Peyer's patch (tissue), 4 donors: ENCODE data around the gene PITHD1. TPM values are rescaled to one million over a fixed set of nuclear protein-coding genes. Genes with fewer than 3 reads are reported as not detected.
A peak's percentile ranks its signal among the peaks of the same experiment; 100 is the strongest.

ENCODE experiments used
- DNase-seq, 3 donors: peaks; one replicate each; pipeline ENCODE4 v3.0.0-alpha.2; 2017 to 2019
- H3K27ac ChIP-seq, 4 donors: fragments of 200-600 bp; sonication (generic); one replicate each; pipeline ENCODE4 v1.5.1; 2016 to 2019
- H3K27me3 ChIP-seq, 2 donors: fragments of 200-600 bp; sonication (generic); one replicate each; pipeline ENCODE4 v1.5.1; 2019
- H3K36me3 ChIP-seq, 3 donors: fragments of 200-600 bp; sonication (generic); one replicate each; pipeline ENCODE4 v1.5.1; 2016 to 2019
- H3K4me1 ChIP-seq, 4 donors: fragments of 200-600 bp; sonication (generic); one replicate each; pipeline ENCODE4 v1.5.1; 2016 to 2019
- H3K4me3 ChIP-seq, 4 donors: fragments of 200-600 bp; sonication (generic); 1 replicate in 3 of 4; 2 replicates in 1 of 4; pipeline ENCODE4 v1.5.1; 2016 to 2019; ENCODE audit warnings: mild to moderate bottlenecking in 1 of 4
- H3K9me3 ChIP-seq, 4 donors: fragments of 200-600 bp; sonication (generic); one replicate each; pipeline ENCODE4 v1.5.1; 2016 to 2019; ENCODE audit warnings: mild to moderate bottlenecking in 1 of 4
- POLR2A ChIP-seq, 2 donors: fragments of 450-650 bp; IDR thresholded peaks; one replicate each; pipeline ENCODE4 v1.5.1; 2017; ENCODE audit warnings: antibody characterized with exemption in 2 of 2, mild to moderate bottlenecking in 2 of 2, moderate library complexity in 2 of 2
- total RNA-seq, 4 donors: library from RNA; depleted of rRNA; stranded (reverse); fragments of >200 nt; gene quantifications; one replicate each; pipeline ENCODE4 v1.1.0, GENCODE V29; 2016
- TF ChIP-seq, protein P1 (sequence below), 6 experiments: fragments of 450-650 bp in 4 of 6; fragments of 200-600 bp in 2 of 6; sonication (generic) in 1 of 6; IDR thresholded peaks; one replicate each; pipeline ENCODE4 v1.5.1; 2017 to 2019; ENCODE audit warnings: antibody characterized with exemption in 6 of 6, mild to moderate bottlenecking in 3 of 6, moderate library complexity in 1 of 6

The PITHD1 gene
- total RNA-seq, 4 donors from 2014 or later, result 19.4 to 47.0 (median 30.1) TPM

GRCh38 chr1:23809751-23810171, 31.5 kb downstream of the PITHD1 start:
- H3K4me3 ChIP-seq, result no peak overlapping the region
- H3K27me3 ChIP-seq, result no peaks in the 10 kb centered on the region
- H3K9me3 ChIP-seq, result no peaks in the 10 kb centered on the region
- H3K27ac ChIP-seq, result peak overlapping the region; percentile 27 to 51 (median 46)
- TF ChIP-seq POLR2A (IDR thresholded peaks at IDR 0.05), result peak in 1 of 2 donors; percentile 21
- TF ChIP-seq, protein P1, sequence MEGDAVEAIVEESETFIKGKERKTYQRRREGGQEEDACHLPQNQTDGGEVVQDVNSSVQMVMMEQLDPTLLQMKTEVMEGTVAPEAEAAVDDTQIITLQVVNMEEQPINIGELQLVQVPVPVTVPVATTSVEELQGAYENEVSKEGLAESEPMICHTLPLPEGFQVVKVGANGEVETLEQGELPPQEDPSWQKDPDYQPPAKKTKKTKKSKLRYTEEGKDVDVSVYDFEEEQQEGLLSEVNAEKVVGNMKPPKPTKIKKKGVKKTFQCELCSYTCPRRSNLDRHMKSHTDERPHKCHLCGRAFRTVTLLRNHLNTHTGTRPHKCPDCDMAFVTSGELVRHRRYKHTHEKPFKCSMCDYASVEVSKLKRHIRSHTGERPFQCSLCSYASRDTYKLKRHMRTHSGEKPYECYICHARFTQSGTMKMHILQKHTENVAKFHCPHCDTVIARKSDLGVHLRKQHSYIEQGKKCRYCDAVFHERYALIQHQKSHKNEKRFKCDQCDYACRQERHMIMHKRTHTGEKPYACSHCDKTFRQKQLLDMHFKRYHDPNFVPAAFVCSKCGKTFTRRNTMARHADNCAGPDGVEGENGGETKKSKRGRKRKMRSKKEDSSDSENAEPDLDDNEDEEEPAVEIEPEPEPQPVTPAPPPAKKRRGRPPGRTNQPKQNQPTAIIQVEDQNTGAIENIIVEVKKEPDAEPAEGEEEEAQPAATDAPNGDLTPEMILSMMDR (IDR thresholded peaks at IDR 0.05), result peak; percentile 65 to 92 (median 86)
- peaks cover 0 to 21% (median 5%) of the 10 kb centered on the region in 4 donors for H3K4me1 ChIP-seq
- peaks cover 0 to 16% (median 0%) of the 10 kb centered on the region in 3 donors for H3K36me3 ChIP-seq
- DNase-seq, result peak; percentile 84 to 92 (median 88)

GRCh38 chr1:23810818-23811540, 32.8 kb downstream of the PITHD1 start:
- Histone ChIP-seq H3K36me3 (peaks cover 0 to 28% (median 0%) of the 10 kb centered on the region in 3 donors), H3K9me3 (no peaks in the 10 kb centered on the region), H3K4me3 (no peak overlapping the region), H3K4me1 (peaks cover 0 to 21% (median 5%) of the 10 kb centered on the region in 4 donors), H3K27me3 (no peaks in the 10 kb centered on the region), H3K27ac (peak overlapping the region in 3 of 4 donors; percentile 23 to 51 (median 31))
- no peak for TF ChIP-seq POLR2A (IDR thresholded peaks at IDR 0.05)
- TF ChIP-seq, protein P1 (IDR thresholded peaks at IDR 0.05), result peak; percentile 51 to 90 (median 80)
- peak; percentile 64 to 86 (median 73) for DNase-seq

DNA sequence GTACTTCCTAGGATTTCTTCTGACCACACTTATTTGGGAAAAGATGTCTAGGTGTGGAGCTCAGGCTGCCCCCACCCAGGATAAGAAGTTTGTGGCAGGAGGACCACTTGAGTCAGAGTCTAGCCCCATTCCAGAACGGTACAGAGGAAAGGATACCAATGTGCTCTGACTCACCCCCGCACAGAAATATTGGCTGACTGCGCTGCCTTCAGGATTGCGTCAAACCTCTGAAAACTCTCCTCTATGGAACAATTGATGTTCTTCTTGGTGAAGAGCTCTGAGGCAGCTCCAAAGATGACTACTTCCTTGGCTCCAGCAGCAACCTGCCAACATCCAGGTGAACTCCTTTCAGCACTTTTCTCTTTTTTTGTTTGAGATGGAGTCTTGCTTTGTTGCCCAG, 35.8 kb downstream of the PITHD1 start:
- Histone ChIP-seq H3K36me3 (peaks cover 0 to 57% (median 0%) of the 10 kb centered on the region in 3 donors), H3K9me3 (no peaks in the 10 kb centered on the region), H3K4me1 (peaks cover 0 to 21% (median 5%) of the 10 kb centered on the region in 4 donors), H3K4me3 (no peak overlapping the region), H3K27ac (no peak overlapping the region), H3K27me3 (no peaks in the 10 kb centered on the region)
- no peak for DNase-seq
- TF ChIP-seq, protein P1 (IDR thresholded peaks at IDR 0.05), result no peak
- no peak for TF ChIP-seq POLR2A (IDR thresholded peaks at IDR 0.05)

- H3K36me3 ChIP-seq, result peaks cover 0 to 66% (median 0%) of the 10 kb centered on the region in 3 donors
- no peak for DNase-seq
Measured at GRCh38 chr1:23816361-23816760, 38.1 kb downstream of the PITHD1 start.

DNA sequence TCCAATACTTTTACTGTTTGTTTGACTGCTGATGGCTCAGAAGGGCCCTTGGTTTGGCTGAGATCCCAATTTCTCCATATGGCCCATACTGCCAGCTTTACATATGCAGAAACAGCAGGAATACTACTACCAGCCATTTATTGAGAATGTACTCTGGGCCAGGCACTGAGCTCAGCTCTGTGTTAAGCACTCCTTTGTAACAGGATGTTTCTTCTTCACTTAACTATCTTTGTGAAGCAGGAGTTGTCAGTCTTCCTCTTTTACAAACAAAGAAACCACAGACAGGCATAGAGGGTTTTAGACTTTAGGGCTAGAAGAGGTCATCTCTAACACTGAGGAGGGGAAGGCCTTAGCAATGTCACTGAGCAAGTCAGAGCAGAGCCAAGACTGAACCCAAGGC, 38.7 kb downstream of the PITHD1 start:
- H3K4me1 ChIP-seq, result no peaks in the 10 kb centered on the region
- H3K4me3 ChIP-seq, result no peak overlapping the region
- no peaks in the 10 kb centered on the region for H3K9me3 ChIP-seq
- no peaks in the 10 kb centered on the region for H3K27me3 ChIP-seq
- TF ChIP-seq, protein P1 (IDR thresholded peaks at IDR 0.05), result no peak
- no peak for TF ChIP-seq POLR2A (IDR thresholded peaks at IDR 0.05)
- no peak for DNase-seq
- no peak overlapping the region for H3K27ac ChIP-seq
- H3K36me3 ChIP-seq, result peaks cover 0 to 66% (median 0%) of the 10 kb centered on the region in 3 donors

More at GRCh38 chr1:23816361-23816760, 38.1 kb downstream of the PITHD1 start:
- Histone ChIP-seq H3K27me3 (no peaks in the 10 kb centered on the region), H3K4me3 (no peak overlapping the region), H3K9me3 (no peaks in the 10 kb centered on the region), H3K4me1 (peaks cover 0 to 2% (median 0%) of the 10 kb centered on the region in 4 donors), H3K27ac (no peak overlapping the region)
- TF ChIP-seq, protein P1 (IDR thresholded peaks at IDR 0.05), result no peak
- no peak for TF ChIP-seq POLR2A (IDR thresholded peaks at IDR 0.05)
